Lower leg skin (tissue), 4 donors: ENCODE data around the gene PRKCE. TPM values are rescaled to one million over a fixed set of nuclear protein-coding genes. Genes with fewer than 3 reads are reported as not detected.

Experiments
- DNase-seq, 2 donors: peaks; one replicate each; pipeline ENCODE4 v3.0.0-alpha.2; 2019; ENCODE audit warnings: low spot score in 2 of 2
- H3K4me3 ChIP-seq: fragments of 200-600 bp; sonication (generic); 2 replicates; pipeline ENCODE4 v1.5.1; 2017; ENCODE audit warnings: mild to moderate bottlenecking, low read depth; ENCODE audit not compliant: poor library complexity, severe bottlenecking
- POLR2A ChIP-seq, 2 donors: fragments of 450-650 bp; IDR thresholded peaks; one replicate each; pipeline ENCODE4 v1.6.1; 2016 to 2017; ENCODE audit warnings: antibody characterized with exemption in 2 of 2, mild to moderate bottlenecking in 1 of 2, moderate library complexity in 1 of 2
- WGBS, 2 donors: methylation state at CpG; one replicate each; pipeline ENCODE4 v1.1.5; 2018; 5-methylcytosine and 5-hydroxymethylcytosine counted together
- intact Hi-C: fragments of 100-400 bp; cut with DNase I; formaldehyde crosslinking; loops from one replicate; pipeline ENCODE4 v1.15.0; 2023; ENCODE audit warnings: low total_unique reads
- total RNA-seq, 4 donors: library from RNA; depleted of rRNA; stranded (reverse); fragments of >200 nt; gene quantifications; one replicate each; pipeline ENCODE4 v1.1.0, GENCODE V29; 2016
- TF ChIP-seq, protein P1 (sequence below), 3 donors: fragments of 450-650 bp; IDR thresholded peaks; one replicate each; pipeline ENCODE4 v1.5.1; 2016; ENCODE audit warnings: antibody characterized with exemption in 3 of 3, mild to moderate bottlenecking in 3 of 3, moderate library complexity in 2 of 3

PRKCE gene
- total RNA-seq, 4 donors from 2014 or later = 3.5 to 10.3 (median 6.1) TPM

DNA sequence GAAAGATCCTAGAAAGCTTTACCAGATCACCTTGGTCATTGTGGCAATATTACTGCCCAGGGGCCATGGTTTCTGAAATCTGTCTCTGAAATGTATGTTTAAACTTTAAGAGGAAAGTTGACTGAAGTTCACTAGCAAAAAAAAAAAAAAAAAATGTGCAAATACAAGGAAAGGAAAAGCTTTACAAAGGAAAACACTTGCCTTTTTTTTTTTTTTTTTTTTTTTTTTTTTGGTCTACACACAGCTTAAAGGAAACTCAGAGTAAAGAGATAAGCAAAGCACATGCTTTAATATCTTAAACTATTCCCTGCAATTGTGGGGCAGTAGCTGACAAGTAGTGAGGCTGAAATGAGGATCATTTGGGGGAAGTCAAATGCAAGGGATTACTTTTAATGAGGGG is 471.5 kb downstream of the PRKCE start:
- no peak overlapping the region for H3K4me3 ChIP-seq
- no peak for DNase-seq
- TF ChIP-seq, protein P1, sequence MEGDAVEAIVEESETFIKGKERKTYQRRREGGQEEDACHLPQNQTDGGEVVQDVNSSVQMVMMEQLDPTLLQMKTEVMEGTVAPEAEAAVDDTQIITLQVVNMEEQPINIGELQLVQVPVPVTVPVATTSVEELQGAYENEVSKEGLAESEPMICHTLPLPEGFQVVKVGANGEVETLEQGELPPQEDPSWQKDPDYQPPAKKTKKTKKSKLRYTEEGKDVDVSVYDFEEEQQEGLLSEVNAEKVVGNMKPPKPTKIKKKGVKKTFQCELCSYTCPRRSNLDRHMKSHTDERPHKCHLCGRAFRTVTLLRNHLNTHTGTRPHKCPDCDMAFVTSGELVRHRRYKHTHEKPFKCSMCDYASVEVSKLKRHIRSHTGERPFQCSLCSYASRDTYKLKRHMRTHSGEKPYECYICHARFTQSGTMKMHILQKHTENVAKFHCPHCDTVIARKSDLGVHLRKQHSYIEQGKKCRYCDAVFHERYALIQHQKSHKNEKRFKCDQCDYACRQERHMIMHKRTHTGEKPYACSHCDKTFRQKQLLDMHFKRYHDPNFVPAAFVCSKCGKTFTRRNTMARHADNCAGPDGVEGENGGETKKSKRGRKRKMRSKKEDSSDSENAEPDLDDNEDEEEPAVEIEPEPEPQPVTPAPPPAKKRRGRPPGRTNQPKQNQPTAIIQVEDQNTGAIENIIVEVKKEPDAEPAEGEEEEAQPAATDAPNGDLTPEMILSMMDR (IDR thresholded peaks at IDR 0.05) = no peak
- TF ChIP-seq POLR2A (IDR thresholded peaks at IDR 0.05) = no peak
- intact Hi-C loops = no loop called here

DNA sequence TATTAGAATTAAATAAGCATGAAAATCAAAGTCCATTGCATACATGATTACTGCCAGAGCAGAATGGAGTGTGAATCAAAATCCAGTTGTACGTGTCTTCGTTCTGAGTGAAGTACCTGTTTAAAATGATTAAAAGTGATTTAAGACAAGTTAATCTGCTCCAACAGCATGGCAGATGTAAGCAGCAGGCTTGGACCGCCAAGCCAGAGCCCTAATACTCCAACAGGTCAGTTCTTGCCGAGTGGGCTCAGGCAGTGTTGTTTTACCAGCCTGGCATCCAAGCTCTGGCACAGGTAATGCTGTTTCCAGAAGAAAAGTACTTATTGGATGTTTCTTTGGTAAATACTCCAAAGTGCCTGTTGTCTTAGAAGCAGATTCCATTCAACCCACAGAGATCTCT is 474.3 kb downstream of the PRKCE start:
- no peak overlapping the region for H3K4me3 ChIP-seq
- intact Hi-C loops = no loop called here
- no peak for DNase-seq
- WGBS, 2 donors = 67 to 71% methylated on average over 4 of the region's 4 CpGs
- no peak for TF ChIP-seq POLR2A (IDR thresholded peaks at IDR 0.05)
- TF ChIP-seq, protein P1 (IDR thresholded peaks at IDR 0.05) = no peak

DNA sequence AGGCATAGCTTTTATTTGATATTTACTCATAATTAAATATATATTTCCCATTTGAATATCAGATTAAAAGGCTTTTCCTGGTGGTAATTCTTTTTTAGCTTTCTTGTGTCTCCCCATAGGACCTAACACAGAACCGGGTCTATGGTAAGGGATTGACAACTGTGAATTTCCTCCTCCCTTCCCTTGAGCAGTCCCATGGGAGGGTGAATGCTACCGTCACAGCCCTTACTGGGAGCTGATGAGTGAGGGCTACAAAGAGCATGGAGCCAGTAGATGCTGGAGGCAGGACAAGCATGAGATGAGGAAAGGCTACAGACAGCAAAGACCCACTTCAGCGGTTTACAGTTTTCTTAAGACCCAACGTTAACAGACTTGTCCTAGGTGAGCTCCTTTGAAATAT is 475.1 kb downstream of the PRKCE start:
- no peak overlapping the region for H3K4me3 ChIP-seq
- DNase-seq = no peak
- 79% methylated on average over 4 of the region's 4 CpGs for whole genome bisulfite sequencing, 2 donors
- TF ChIP-seq, protein P1 (IDR thresholded peaks at IDR 0.05) = no peak
- TF ChIP-seq POLR2A (IDR thresholded peaks at IDR 0.05) = no peak
- intact Hi-C loops = no loop called here

DNA sequence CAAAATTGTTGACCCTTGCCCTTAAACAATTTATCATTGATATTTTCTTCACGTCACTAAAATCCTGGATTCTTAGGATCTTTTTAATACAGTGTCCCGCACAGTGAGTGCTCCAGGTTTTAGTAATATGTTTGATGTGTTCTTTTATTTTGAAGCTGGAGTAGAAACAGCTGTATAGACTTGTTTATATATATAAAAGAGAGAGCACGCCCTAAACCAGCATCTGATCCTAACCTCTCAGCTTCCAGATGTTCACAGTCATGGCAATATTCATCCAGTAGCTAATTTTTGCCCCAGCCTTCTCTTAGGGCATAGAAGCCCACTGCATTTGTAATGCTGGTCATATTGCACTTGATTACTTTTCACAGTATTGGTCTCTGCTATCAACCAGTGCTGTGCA is 475.7 kb downstream of the PRKCE start:
- TF ChIP-seq, protein P1 (IDR thresholded peaks at IDR 0.05) = no peak
- no peak for TF ChIP-seq POLR2A (IDR thresholded peaks at IDR 0.05)
- WGBS, 2 donors = 61 to 76% methylated on average over 3 of the region's 3 CpGs
- intact Hi-C loops = no loop called here
- H3K4me3 ChIP-seq = no peak overlapping the region
- no peak for DNase-seq

DNA sequence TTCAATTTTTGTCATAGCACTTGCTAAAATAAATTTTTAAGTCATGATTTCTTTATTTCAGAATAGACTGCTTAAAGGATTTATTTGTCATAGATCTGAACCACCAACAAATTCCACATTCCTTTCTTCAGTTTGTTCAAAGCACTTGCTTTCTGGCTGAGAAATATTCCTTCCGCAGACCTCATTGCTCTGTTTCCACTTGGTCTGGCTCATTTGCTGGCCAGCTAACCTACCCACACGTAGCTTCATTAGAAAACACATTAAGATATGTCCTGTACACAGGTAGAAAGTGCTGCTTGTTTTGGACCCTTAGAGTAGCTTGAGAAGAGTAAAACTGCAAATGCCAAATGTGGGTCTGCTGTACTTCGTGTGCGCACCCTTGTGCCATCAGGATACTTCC is 479.0 kb downstream of the PRKCE start:
- 82 to 94% methylated on average over 4 of the region's 4 CpGs for WGBS, 2 donors
- no peak for DNase-seq
- no peak for TF ChIP-seq POLR2A (IDR thresholded peaks at IDR 0.05)
- TF ChIP-seq, protein P1 (IDR thresholded peaks at IDR 0.05) = no peak
- H3K4me3 ChIP-seq = no peak overlapping the region
- intact Hi-C loops = no loop called here

DNA sequence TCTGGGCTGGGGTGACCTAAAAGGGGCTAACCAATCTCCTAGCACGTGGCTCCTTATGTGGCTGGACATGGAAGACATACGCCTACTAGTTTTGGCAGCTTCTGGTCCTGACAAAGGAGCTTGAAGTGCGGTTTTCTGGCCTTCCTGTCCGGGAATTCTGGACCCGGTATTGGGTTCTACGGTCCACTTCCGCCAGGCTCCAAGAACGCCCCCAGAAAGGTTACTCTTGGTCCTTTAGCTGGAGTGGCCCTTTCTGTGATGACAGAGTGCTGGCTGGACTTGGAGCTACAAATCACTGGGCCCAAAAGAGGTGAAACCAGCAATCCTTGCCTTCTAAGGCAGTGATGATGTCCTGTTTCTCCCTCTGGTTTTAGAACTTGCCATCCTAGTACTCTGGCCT is 481.5 kb downstream of the PRKCE start:
- TF ChIP-seq, protein P1 (IDR thresholded peaks at IDR 0.05) = no peak
- no peak for TF ChIP-seq POLR2A (IDR thresholded peaks at IDR 0.05)
- 96 to 97% methylated on average over 8 of the region's 8 CpGs for WGBS, 2 donors
- intact Hi-C loops = no loop called here
- no peak overlapping the region for H3K4me3 ChIP-seq
- no peak for DNase-seq
